GM23248 (cell line): Measurements from ENCODE around the gene RP9. TPM values are rescaled to one million over a fixed set of nuclear protein-coding genes. Genes with fewer than 3 reads are reported as not detected.

Source experiments
- DNase-seq: peaks from one replicate; pipeline ENCODE4 v3.0.0-alpha.2; 2015
- H2AFZ ChIP-seq: fragments of 200-600 bp; sonication (generic); 2 replicates; pipeline ENCODE4 v1.6.1; 2016; ENCODE audit warnings: antibody characterized with exemption
- H3F3A ChIP-seq: fragments of 200-600 bp; sonication (generic); 2 replicates; pipeline ENCODE4 v1.6.1; 2016; ENCODE audit warnings: mild to moderate bottlenecking, antibody characterized with exemption, mixed run types; ENCODE audit not compliant: insufficient read depth
- H3K27ac ChIP-seq: fragments of 200-600 bp; sonication (generic); 2 replicates; pipeline ENCODE4 v1.5.1; 2016; ENCODE audit warnings: mild to moderate bottlenecking
- H3K27me3 ChIP-seq: fragments of 200-600 bp; sonication (generic); replicated peaks from 2 replicates; pipeline ENCODE4 v1.6.1; 2016; ENCODE audit warnings: mild to moderate bottlenecking; ENCODE audit not compliant: insufficient read depth
- H3K36me3 ChIP-seq: fragments of 200-600 bp; sonication (generic); 2 replicates; pipeline ENCODE4 v1.6.1; 2016; ENCODE audit warnings: low read depth, mild to moderate bottlenecking
- H3K4me1 ChIP-seq: fragments of 200-600 bp; sonication (generic); 2 replicates; pipeline ENCODE4 v1.6.1; 2016; ENCODE audit warnings: mild to moderate bottlenecking; ENCODE audit not compliant: insufficient read depth
- H3K4me2 ChIP-seq: fragments of 200-600 bp; sonication (generic); one replicate; pipeline ENCODE4 v1.6.1; 2016; ENCODE audit warnings: mild to moderate bottlenecking; ENCODE audit not compliant: unreplicated experiment
- H3K4me3 ChIP-seq: fragments of 200-600 bp; sonication (generic); 2 replicates; pipeline ENCODE4 v1.5.1; 2016; ENCODE audit warnings: mild to moderate bottlenecking
- H3K79me2 ChIP-seq: fragments of 200-600 bp; sonication (generic); 2 replicates; pipeline ENCODE4 v1.6.1; 2016; ENCODE audit warnings: mild to moderate bottlenecking; ENCODE audit not compliant: insufficient read depth
- H3K9ac ChIP-seq: fragments of 200-600 bp; sonication (generic); 2 replicates; pipeline ENCODE4 v1.6.1; 2016; ENCODE audit warnings: mild to moderate bottlenecking
- H3K9me2 ChIP-seq: fragments of 200-600 bp; sonication (generic); 2 replicates; pipeline ENCODE4 v1.6.1; 2016; ENCODE audit warnings: mixed run types, mild to moderate bottlenecking, moderate library complexity; ENCODE audit not compliant: insufficient read depth
- H3K9me3 ChIP-seq: fragments of 200-600 bp; sonication (generic); one replicate; pipeline ENCODE4 v1.6.1; 2017; ENCODE audit warnings: low read depth
- H4K20me1 ChIP-seq: fragments of 200-600 bp; sonication (generic); 2 replicates; pipeline ENCODE4 v1.6.0; 2016; ENCODE audit not compliant: insufficient read depth
- EZH2 ChIP-seq: fragments of 200-600 bp; sonication (generic); IDR thresholded peaks from 2 replicates; pipeline ENCODE4 v1.6.1; 2018; ENCODE audit warnings: antibody characterized with exemption, mild to moderate bottlenecking; ENCODE audit not compliant: insufficient read depth, poor library complexity, severe bottlenecking
- EZH2phosphoT487 ChIP-seq: fragments of 200-600 bp; sonication (generic); IDR thresholded peaks from 2 replicates; pipeline ENCODE4 v1.6.1; 2018; ENCODE audit warnings: antibody characterized with exemption, moderate library complexity, mild to moderate bottlenecking, low read depth; ENCODE audit not compliant: insufficient read depth
- WGBS, 2 experiments: methylation state at CpG; one replicate each; pipeline ENCODE4 v1.1.6; 2015 to 2017; ENCODE audit warnings: low lambda C conversion rate in 2 of 2, low coverage in 1 of 2; ENCODE audit errors: missing lambda C conversion rate in 2 of 2; 5-methylcytosine and 5-hydroxymethylcytosine counted together
- in situ Hi-C: fragments of 300-500 bp; cut with MboI; formaldehyde crosslinking; loops from 2 replicates; pipeline ENCODE4 v1.15.0; 2020
- polyA plus RNA-seq: library from polyadenylated mRNA; unstranded; fragments of >200 nt; fragmentation: Nextera tagmentation; extraction: Ambion mirVana; gene quantifications from 2 replicates; pipeline ENCODE4 v1.2.1, GENCODE V29; 2016
- total RNA-seq: library from RNA; depleted of rRNA; stranded (reverse); fragments of >200 nt; shearing (Covaris generic); gene quantifications from 2 replicates; pipeline ENCODE4 v1.2.3, GENCODE V29; 2014

The RP9 gene
- total and polyA plus RNA-seq, 2 experiments from 2014 or later = 9.5 to 24.7 TPM

DNA sequence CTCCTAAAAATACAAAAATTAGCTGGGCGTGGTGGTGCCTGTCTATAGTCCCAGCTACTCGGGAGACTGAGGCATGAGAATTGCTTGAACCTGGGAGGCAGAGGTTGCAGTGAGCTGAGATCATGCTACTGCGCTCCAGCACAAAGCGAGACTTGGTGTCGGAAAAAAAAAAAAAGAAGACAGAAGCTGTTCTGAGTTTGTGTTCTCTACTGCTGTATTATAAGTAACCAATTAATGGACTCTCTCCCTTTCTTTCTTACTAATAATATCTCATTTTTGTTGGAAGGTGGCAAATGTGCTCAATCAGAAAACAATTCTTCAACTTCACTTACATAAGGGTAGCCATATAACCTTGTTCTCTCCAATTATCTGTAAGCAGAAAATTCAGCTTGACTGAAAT lies 54.0 kb downstream of the RP9 start:
- Histone ChIP-seq H3K36me3 (no peaks in the 10 kb centered on the region), H3K27ac (no peak overlapping the region; the same call in 1 of the 2 replicates), H4K20me1 (0 out of 2 replicates have a peak, but pooled peaks cover 5% of the 10 kb centered on the region), H3K9me3 (no peaks in the 10 kb centered on the region), H3K4me1 (peaks cover 14% of the 10 kb centered on the region), H3K9ac (no peak overlapping the region), H3F3A (no peaks in the 10 kb centered on the region), H3K4me2 (no peak overlapping the region), H3K27me3 (no peaks in the 10 kb centered on the region), H2AFZ (no peak overlapping the region), H3K9me2 (no peaks in the 10 kb centered on the region), H3K4me3 (no peak overlapping the region), H3K79me2 (peaks cover 100% of the 10 kb centered on the region)
- DNase-seq = no peak
- in situ Hi-C loops = no loop called here
- TF ChIP-seq EZH2phosphoT487 (no peak), EZH2 (no peak)
- 98% methylated on average over 5 of the region's 5 CpGs for WGBS, 2 experiments

DNA sequence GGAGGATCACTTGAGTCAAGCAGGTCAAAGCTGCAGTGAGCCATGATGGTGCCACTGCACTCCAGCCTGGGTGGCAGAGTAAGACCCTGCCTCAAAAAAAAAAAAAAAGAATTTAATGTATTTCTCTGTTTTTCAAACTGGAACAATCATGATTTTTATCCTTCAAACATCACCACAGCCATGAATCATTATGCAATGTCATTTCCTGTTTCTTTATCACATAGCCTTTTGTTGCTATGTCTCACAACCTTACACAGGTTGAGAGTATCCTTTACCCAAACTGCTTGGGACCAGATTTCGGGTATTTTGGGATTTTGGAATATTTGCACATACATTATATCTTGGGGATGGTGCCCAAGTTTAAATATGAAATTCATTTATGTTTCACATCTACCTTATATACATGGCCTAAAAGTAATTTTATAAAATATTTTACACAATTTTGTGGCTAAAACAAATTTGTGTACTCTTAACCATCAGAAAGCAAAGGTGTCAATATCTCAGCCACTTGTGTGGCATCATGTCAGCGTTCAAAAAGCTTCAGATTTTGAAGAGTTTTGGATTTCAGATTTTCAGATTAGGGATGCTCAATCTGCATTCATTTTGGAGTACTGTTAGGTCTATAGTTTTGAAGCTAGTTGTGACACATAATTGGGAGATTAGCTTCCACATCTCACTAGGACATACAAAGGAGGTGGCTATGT lies 54.8 kb downstream of the RP9 start:
- no peaks in the 10 kb centered on the region for H3K9me3 ChIP-seq
- no peak overlapping the region for H3K4me2 ChIP-seq
- in situ Hi-C loops = no loop called here
- H4K20me1 ChIP-seq = 0 out of 2 replicates have a peak, but pooled peaks cover 6% of the 10 kb centered on the region
- TF ChIP-seq EZH2 (no peak), EZH2phosphoT487 (no peak)
- peaks cover 17% of the 10 kb centered on the region for H3K4me1 ChIP-seq
- DNase-seq = peak; percentile 49
- peak overlapping the region; percentile 23 for H3K27ac ChIP-seq
- H3K27me3 ChIP-seq = no peaks in the 10 kb centered on the region
- WGBS, 2 experiments = 93 to 100% methylated on average over 2 of the region's 2 CpGs
- no peaks in the 10 kb centered on the region for H3K36me3 ChIP-seq
- no peaks in the 10 kb centered on the region for H3K9me2 ChIP-seq
- no peaks in the 10 kb centered on the region for H3F3A ChIP-seq
- H3K4me3 ChIP-seq = no peak overlapping the region
- peaks cover 100% of the 10 kb centered on the region for H3K79me2 ChIP-seq
- H3K9ac ChIP-seq = no peak overlapping the region
- H2AFZ ChIP-seq = no peak overlapping the region

DNA sequence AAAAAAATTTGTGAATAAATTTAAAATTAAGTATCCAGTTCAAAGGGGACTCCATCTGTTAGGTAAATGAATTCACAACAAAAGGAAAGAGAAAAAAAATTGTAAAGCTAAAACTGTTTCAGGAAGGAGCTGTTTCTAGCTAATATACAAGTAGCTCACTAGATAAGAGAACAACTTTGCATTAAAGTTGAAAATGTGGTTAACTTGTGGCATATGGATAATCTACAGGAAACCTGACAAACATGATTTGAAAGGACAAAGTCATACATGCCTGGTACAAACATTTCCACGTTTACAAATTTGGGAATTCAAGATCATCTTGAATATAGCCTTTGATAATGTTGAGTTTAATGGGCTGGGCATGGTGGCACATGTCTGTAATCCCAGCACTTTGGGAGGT lies 55.5 kb downstream of the RP9 start:
- Histone ChIP-seq H3K36me3 (no peaks in the 10 kb centered on the region), H3K9me3 (no peaks in the 10 kb centered on the region), H2AFZ (no peak overlapping the region), H3K4me1 (peaks cover 17% of the 10 kb centered on the region), H3K27me3 (no peaks in the 10 kb centered on the region), H3K4me2 (no peak overlapping the region), H3K4me3 (no peak overlapping the region), H3K9ac (no peak overlapping the region), H3K79me2 (peaks cover 100% of the 10 kb centered on the region), H3K27ac (no peak overlapping the region), H3K9me2 (no peaks in the 10 kb centered on the region), H3F3A (no peaks in the 10 kb centered on the region), H4K20me1 (0 out of 2 replicates have a peak, but pooled peaks cover 6% of the 10 kb centered on the region)
- DNase-seq = no peak
- in situ Hi-C loops = no loop called here
- 43 to 47% methylated on average over 1 of the region's 1 CpG for WGBS, 2 experiments
- no peak for TF ChIP-seq EZH2phosphoT487
- no peak for TF ChIP-seq EZH2

DNA sequence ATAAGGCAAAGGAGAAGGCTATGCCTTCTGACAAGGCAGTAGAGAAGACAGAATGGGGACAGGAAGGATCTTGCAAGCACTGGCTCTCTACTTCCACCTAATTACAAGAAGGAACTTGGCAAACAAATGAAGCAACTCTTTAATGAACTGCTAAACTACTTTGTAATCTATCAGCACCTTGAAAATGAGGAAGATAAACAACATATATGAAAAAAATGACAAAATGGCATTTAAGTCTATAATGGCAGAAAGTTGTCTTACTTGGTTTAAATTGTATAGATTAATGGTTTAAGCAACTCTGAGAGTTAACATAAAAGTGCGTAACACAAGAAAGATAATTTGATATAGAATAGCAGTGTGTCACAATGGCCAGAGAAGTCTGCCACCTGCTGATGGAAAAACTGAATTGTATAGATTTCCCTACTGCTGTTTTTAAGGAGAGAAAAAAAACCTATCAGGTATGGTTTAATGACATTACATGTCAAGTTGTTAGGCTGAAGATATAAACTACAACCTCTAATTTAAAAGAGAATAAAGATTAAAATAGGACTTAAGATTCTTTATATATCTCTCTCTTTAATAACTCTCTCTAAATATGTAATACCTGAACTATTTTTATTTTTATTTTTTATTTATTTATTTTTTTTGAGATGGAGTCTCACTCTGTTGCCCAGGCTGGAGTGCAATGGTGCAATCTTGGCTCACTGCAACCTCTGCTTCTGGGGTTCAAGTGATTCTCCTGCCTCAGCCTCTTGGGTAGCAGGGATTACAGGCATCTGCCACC lies 58.5 kb downstream of the RP9 start:
- WGBS, 2 experiments = 43 to 55% methylated on average over 1 of the region's 1 CpG
- peak overlapping the region; percentile 1; the same call in 1 of the 2 replicates for H3K4me3 ChIP-seq
- TF ChIP-seq EZH2 (no peak), EZH2phosphoT487 (no peak)
- H3K27me3 ChIP-seq = no peaks in the 10 kb centered on the region
- peak overlapping the region; percentile 13; the same call in 1 of the 2 replicates for H3K9ac ChIP-seq
- no peaks in the 10 kb centered on the region for H3K36me3 ChIP-seq
- no peaks in the 10 kb centered on the region for H3F3A ChIP-seq
- no peaks in the 10 kb centered on the region for H3K9me3 ChIP-seq
- H3K4me1 ChIP-seq = peaks cover 17% of the 10 kb centered on the region
- peak; percentile 61 for DNase-seq
- H3K27ac ChIP-seq = no peak overlapping the region
- H3K9me2 ChIP-seq = no peaks in the 10 kb centered on the region
- H4K20me1 ChIP-seq = 0 out of 2 replicates have a peak, but pooled peaks cover 6% of the 10 kb centered on the region
- in situ Hi-C loops = no loop called here
- peak overlapping the region; percentile 60 for H3K4me2 ChIP-seq
- H2AFZ ChIP-seq = 0 out of 2 replicates have a peak overlapping the region, but pooled peaks have one; percentile 1
- H3K79me2 ChIP-seq = peaks cover 100% of the 10 kb centered on the region
